ENCODE measurements around the gene DSC3.

DNA sequence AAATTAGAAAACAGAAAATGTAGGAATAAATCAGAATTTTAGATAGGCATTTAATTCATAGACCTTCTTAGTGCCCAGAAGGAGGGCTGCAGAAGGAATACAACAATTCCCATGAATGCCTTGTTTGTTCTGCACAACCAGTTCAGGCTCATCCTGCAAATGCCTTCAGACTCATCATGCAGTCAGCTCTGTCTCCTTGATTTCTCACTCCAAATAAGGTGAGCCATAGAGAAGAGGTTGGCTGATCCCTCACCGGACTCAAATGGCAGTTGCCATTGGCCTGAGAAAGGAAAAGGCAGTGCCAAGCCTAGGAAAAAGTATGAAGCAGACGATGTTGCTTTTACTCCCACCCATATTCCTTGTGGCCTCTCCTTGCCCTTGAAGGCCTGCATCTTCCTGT, 50.3 kb downstream of the DSC3 start:
- TF ChIP-seq, protein P1, sequence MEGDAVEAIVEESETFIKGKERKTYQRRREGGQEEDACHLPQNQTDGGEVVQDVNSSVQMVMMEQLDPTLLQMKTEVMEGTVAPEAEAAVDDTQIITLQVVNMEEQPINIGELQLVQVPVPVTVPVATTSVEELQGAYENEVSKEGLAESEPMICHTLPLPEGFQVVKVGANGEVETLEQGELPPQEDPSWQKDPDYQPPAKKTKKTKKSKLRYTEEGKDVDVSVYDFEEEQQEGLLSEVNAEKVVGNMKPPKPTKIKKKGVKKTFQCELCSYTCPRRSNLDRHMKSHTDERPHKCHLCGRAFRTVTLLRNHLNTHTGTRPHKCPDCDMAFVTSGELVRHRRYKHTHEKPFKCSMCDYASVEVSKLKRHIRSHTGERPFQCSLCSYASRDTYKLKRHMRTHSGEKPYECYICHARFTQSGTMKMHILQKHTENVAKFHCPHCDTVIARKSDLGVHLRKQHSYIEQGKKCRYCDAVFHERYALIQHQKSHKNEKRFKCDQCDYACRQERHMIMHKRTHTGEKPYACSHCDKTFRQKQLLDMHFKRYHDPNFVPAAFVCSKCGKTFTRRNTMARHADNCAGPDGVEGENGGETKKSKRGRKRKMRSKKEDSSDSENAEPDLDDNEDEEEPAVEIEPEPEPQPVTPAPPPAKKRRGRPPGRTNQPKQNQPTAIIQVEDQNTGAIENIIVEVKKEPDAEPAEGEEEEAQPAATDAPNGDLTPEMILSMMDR (conservative IDR thresholded peaks at IDR 0.05) = no peak
- TF ChIP-seq EZH2 (IDR thresholded peaks at IDR 0.05; ENCODE audit: low read depth) = no peak

All from PC-9 (cell line).